Measurements from ENCODE around the gene HYLS1.
"Not testable (repeated sequence)": the region's sequence is repeated elsewhere in the genome, so short reads cannot be mapped to it uniquely, and the experiment has no call there.

HYLS1 gene

GRCh38 chr11:125887373-125888324, at the start of gene HYLS1:
Gene HYLS1 (plus strand): TSS chr11:125887668. CDS start chr11:125899369, 11,701 bp downstream.
- DNase-seq, result peak; percentile 21

- DNase-seq, result no peak
Measured at GRCh38 chr11:125842321-125842948, 45.0 kb upstream of the HYLS1 start.

- DNase-seq, result no peak
Measured at GRCh38 chr11:125846188-125846587, 41.3 kb upstream of the HYLS1 start.

GRCh38 chr11:125857670-125858069, 29.8 kb upstream of the HYLS1 start:
- DNase-seq, result not testable (repeated sequence)

GRCh38 chr11:125862786-125863185, 24.7 kb upstream of the HYLS1 start:
- DNase-seq, result not testable (repeated sequence)

- DNase-seq, result not testable (repeated sequence)
Measured at GRCh38 chr11:125865354-125865753, 22.1 kb upstream of the HYLS1 start.

GRCh38 chr11:125869521-125869920, 17.9 kb upstream of the HYLS1 start:
- DNase-seq, result no peak

GRCh38 chr11:125871391-125872137, 15.9 kb upstream of the HYLS1 start:
- no peak for DNase-seq

GRCh38 chr11:125872138-125872491, 15.4 kb upstream of the HYLS1 start:
- DNase-seq, result no peak

- DNase-seq, result no peak
Measured at GRCh38 chr11:125873881-125874555, 13.4 kb upstream of the HYLS1 start.

GRCh38 chr11:125874556-125875124, 12.8 kb upstream of the HYLS1 start:
- no peak for DNase-seq

- DNase-seq, result no peak
Measured at GRCh38 chr11:125881291-125881690, 6.2 kb upstream of the HYLS1 start.

- DNase-seq, result no peak
Measured at GRCh38 chr11:125883375-125883774, 4.1 kb upstream of the HYLS1 start.

GRCh38 chr11:125886997-125887372, 483 bp upstream of the HYLS1 start:
- no peak for DNase-seq

GRCh38 chr11:125890447-125891100, 3.1 kb downstream of the HYLS1 start:
- DNase-seq, result no peak

GRCh38 chr11:125892071-125892470, 4.6 kb downstream of the HYLS1 start:
- no peak for DNase-seq

GRCh38 chr11:125892994-125893393, 5.5 kb downstream of the HYLS1 start:
- DNase-seq, result no peak

- DNase-seq, result no peak
Measured at GRCh38 chr11:125901872-125902271, 14.4 kb downstream of the HYLS1 start.

GRCh38 chr11:125902277-125902926, 14.9 kb downstream of the HYLS1 start:
- DNase-seq, result no peak

- peak; percentile 27 for DNase-seq
Measured at GRCh38 chr11:125902927-125903710, 15.7 kb downstream of the HYLS1 start, which contains the start of gene PUS3. Gene PUS3 (minus strand): TSS chr11:125903206. CDS start chr11:125896284, 6,922 bp downstream.
